Hindlimb muscle (tissue), 1 donor: Measurements from ENCODE around the gene SLC22A13. TPM values are rescaled to one million over a fixed set of nuclear protein-coding genes. Genes with fewer than 3 reads are reported as not detected.
"Not testable (repeated sequence)": the region's sequence is repeated elsewhere in the genome, so short reads cannot be mapped to it uniquely, and the experiment has no call there.

Source experiments
- DNase-seq: peaks from one replicate; pipeline ENCODE4 v3.0.0-alpha.2; 2013
- polyA plus RNA-seq: library from polyadenylated mRNA; unstranded; fragments of 120-200 nt; gene quantifications from one replicate; pipeline ENCODE4 v1.2.1, GENCODE V29; 2013; ENCODE audit not compliant: insufficient read length

Gene SLC22A13
- polyA plus RNA-seq, 1 donor = 0.18 TPM

DNA sequence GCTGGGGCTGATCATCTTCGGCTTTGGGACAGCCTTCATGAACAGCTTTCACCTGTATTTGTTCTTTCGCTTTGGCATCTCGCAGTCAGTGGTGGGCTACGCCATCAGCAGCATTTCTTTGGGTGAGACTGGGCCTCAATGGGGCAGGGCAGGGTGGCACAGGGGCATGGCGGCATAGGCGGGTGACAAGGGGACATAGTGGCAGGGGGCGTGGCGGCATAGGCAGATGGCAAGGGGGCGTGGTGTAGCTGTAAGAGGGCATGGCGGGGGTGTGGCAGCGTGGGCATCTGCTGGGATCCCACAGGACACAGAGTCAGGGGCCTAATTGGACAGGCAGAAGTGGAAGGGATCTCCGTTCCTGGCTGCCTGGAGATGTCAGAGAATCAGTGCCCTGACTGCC lies 42.0 kb downstream of the SLC22A13 start:
- DNase-seq = no peak

DNA sequence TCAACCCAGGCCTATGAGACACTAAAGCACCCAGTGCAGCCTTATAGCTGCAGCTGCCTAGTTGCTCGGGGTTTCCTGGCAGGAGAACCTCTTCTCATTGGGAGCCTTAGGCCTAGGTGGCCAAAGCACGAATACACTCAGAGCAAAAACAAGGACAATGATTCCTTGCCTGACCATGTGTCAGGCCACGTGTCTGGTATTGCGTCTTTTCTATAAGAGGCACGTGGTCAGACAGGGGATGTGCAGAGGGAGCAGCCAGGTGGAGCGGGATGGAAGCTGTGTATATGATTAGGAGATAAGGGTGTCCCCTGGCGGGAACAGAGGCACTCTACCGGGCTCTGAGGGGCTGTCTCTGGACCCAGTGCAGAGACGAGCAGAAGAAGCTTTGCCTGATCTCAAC lies 42.8 kb downstream of the SLC22A13 start:
- DNase-seq = no peak

DNA sequence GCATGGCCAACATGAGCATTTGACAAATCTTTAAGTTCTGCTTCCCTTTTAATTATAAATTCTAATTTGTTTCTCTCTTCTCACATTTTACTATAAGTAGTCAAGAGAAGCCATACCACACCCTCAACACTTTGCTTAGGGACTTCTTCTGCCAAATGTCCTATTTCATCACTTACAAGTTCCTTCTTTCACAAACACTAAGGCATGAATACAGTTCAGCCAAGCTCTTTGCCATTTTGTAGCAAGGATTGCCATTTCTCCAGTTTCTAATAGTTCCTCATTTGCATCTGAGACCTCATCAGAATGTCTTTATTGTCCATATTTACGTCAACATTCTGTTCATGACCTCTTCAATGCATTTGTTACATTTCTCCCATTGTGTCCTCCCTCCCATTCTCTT lies 45.9 kb downstream of the SLC22A13 start:
- no peak for DNase-seq

DNA sequence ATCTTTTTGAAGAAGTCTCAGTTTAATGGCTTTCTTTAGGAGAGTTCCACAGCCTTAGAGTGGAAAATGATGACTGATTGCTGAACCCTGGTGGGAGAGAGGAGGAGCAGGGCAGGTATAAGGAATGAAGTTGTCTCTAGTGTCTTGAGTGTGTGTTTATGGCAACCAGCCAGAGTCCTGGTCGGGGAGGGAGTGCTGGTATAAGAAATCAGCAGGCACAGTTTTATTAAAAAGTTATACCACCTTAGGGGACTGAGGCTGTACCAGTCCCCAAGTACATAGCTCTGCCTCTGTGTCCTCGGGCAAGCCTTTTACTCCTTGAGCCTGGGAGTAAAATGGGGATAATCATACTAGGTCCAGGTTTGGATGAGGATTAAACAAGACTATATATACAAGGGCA lies 46.3 kb downstream of the SLC22A13 start:
- no peak for DNase-seq

DNA sequence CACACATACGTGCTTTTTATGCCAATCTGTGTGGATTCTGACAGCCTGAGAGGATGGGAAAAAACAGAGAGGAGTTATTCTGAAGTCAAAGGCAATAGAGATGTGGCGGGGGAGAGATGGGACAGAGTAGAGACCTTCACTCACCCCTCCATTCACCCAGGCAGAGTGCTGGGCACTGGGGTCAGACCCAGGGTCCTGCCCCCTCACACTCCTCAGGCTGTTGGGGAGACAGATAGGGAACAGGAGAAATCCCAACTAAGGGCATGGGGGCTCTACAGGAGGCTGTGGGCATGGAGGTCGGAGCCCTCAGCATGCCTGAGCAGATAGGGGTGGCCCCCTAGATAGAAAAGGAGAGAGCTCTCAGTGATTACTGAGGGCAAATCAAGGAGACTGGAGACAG lies 46.7 kb downstream of the SLC22A13 start:
- no peak for DNase-seq

DNA sequence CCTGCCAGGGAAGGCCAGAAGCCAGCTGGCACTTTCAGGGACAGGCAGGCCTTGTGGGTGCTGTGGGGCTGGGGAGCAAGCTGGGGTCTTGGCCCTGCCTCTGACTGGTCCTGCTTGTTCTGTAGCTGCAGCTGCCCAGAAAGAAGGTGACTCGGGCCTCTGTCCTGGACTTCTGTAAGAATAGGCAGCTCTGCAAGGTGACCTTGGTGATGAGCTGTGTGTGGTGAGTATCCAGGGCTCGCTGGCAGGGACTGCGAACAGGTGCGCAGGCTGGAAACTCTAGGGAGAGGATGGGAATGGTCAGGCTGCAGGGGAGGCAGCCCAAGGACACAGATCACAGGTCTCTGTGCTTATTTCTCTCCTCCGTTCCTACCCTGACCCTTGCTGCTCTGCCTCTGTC lies 47.7 kb downstream of the SLC22A13 start:
- no peak for DNase-seq

DNA sequence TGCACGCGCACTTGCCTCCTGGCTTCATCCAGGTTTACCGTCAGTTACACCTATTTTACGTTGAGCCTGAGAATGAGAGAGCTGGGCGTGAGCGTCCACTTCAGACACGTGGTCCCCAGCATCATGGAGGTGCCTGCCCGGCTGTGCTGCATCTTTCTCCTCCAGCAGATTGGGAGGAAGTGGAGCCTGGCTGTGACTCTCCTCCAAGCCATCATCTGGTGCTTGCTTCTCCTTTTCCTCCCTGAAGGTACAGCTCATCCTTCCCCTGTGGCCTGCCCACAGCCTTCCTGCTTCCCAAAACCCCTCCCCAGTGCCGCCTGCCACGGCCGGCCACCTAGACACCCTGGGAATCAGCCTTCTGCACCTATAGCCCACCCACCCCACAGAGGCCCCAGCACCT lies 48.1 kb downstream of the SLC22A13 start:
- no peak for DNase-seq

DNA sequence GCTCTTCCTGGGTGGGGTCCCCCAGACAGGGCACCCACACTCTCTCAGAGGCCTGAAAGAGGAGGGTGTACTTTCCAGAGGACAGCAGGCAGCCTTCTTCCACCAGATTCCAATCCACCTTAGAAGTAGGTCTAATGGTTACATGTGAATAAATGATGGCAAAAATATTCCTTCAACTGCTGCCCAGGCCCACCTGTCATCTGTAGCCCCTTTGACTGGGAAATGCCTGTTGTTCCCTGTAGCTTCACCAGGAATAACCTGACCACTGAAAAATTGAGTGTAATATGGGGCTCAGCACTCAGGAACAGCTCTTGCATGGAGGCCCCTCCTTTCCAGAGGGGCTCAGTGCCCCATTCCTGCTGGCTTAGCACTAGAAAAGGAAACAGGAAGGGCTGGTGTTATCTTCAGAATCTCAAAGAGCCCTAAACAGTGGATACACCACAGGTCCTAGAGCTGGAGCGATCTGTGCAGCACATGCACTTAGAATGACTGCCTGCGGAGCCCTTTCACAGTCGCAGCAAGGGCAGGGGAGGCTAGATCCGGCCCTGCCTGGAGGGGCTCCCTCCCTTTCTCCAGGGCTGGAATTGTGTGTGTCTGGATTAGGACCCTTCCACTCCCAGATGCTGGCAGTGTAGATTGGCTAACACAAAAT lies 48.6 kb downstream of the SLC22A13 start:
- no peak for DNase-seq

DNA sequence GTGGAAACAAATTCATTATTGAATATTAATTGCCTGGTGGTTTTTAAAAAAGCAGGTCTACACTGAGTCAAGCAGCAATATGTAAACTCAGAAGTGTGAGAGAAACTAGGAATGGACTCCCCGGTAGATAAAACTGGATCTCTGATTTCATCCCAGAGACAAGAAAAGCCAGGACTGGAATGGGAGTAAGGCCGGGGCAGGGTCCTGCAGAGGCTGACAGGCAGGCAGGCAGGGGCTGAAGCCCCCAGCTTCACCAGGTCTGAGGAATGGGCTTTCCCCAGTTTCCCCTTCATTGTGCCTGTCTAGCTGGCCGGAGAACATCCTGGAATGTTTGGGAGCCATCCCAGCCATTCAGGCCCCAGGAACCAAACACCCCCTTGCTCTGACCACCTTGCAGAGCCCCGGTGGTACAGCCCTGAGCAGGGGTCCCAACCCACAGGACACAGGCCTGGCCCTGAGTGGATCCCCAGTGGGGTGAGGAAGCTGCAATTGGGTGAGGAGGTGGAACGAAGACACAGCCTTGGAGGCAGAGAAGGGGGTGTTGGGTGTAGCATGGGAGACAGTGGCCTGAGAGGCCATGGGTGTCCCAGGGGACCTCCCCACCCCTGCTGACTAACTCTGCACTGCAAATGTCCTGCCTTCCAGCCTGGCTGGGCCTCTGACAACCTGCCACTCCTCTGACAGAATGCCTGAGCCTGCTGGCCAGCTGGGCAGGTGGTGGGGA lies 49.3 kb downstream of the SLC22A13 start:
- DNase-seq = no peak

DNA sequence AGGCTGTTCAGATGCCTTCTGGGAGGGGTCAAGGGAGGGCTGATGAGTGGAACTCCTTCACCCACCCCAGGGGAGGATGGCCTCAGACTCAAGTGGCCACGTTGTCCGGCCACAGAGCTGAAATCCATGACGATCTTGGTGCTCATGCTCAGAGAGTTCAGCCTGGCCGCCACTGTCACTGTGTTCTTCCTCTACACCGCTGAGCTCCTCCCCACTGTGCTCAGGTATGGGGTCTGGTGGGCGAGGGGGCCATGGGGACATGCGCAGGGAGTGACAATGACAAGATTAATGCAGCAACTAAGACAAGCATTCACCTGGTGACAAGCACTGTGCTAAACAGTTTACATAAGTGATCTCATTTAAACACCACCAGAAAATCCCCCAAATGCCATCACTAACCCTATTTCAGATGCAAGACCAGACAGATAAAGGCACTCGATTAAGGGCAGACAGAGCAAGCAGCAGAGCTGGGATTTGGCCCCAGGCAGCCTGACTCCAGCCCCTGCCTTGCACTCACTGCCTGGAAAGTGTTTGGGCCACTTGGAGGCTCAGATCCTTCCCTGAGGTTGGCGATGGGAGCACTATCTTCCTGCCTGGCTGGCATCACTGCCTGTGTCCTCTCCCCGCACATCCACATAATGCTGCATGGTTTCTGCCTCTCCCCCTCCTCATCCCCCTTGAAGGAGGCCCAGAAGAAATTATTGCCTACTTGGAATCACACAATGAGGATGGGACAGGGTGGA lies 50.0 kb downstream of the SLC22A13 start:
- no peak for DNase-seq

DNA sequence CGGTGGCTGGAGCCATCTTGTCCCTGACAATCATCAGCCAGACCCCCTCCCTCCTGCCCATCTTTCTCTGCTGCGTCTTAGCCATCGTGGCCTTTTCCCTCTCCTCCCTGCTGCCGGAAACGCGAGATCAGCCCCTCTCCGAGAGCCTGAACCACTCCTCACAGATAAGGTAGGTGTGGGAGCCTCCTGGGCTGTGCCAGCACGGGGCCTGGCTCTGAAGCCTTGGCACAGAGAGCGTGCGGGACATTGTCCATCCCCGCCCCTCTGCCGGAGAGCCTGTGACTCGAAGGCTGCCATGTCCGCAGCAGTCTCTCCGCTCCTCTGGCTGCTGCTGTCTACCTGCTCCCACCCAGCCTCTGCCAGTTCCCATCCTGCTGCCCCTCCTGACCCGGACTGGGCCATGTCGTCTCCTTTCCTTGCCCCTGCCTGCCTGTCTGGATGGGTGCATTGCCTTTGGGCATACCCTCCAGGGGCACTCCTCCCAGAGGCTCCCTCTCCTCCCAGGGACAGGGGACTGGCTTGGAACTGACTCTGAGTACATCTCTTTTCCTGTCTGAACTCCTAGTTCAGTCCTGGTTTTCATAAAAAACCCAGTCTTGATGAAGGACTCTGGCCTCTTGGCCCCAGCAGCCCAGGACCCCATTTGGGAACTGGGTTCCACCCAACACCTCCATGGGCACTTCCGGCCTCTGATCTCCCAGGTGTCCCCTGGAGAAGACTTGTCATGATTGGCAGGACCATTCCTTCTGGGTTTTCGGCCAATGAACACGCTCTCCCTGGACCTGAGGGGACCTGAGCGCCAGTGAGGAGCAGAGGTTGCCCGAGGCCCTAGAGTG lies 51.0 kb downstream of the SLC22A13 start:
- DNase-seq = no peak

DNA sequence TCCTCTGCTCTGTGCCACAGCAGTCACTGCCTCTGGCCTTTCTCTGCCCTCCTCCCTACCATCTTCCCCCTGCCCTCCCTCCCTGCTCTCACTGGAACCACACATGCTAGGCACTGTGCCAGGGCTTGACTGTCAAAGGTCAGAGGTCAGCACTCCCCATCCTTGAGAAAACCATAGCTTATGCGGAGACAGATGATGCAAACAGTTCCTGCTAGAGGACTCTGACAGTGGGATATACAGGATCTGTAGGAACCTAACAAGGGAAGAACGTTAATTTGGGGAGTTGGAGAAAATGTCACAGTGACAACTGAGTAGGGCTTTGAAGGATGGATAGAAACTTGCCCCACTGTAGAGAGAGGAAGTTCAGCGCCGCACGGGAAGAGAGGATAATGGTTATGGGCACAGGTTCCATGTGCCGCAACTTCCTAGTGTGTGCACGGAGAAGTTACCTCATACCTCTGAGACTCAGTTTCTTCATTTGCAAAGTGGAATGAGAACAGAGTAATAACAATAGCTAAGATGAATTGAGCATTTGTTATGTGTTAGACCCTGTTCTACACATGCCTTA lies 51.7 kb downstream of the SLC22A13 start:
- no peak for DNase-seq

DNA sequence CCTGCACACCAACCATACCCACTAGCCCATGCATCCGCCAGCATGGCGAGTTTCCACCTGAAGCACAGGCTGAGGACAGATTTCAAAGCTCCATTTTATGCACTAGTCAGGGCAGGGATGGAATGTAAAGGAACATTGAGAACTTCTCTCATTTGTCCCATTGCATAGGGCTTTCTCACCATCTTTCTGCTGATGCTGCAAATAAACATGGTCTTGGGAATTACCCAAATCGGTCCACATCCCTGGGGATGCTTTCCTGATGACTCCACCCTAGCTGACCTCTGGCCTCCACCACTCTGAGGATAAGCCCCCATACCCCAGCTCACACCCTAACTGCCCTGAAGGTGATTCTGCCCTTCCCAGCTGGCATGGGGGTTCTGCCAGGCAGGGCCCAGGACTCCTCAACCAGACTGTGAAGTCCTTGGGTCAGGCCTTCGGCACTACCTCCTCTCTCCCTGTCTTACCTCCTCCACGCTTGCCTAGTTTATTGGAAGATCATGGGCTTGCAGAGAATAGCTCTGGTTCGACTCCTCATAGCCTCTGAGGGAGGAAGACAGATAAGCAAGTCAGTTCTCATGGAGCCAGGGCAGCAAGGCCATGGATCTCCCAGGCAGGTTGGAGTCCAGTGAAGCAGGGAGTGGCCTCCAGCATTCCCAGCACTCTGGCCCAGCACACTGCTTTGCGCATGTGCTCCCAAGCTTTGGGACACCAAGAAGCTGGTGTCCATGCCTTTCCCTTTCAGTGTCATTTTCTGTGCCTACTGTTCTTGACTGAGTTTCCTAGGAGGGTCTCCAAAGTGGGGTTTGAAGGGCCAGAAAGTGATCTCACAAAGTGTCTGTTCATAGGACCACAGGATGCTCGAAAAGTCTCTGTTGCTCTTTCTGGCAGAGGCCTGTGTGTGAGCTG lies 53.4 kb downstream of the SLC22A13 start:
- no peak for DNase-seq

DNA sequence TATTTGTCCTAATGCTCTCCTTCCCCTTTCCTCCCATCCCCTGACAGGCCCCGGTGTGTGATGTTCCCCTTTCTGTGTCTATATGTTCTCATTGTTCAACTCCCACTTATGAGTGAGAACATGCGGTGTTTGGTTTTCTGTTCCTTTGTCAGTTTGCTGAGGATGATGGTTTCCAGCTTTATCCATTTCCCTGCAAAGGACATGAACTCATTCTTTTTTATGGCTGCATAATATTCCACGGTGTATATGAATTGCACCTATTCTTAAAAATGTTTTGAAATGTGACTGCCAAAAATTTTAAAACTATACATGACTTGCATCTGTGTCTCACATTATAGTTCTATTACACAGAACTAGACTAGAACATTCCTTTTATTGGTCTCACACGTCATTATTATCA lies 55.0 kb downstream of the SLC22A13 start:
- not testable (repeated sequence) for DNase-seq

DNA sequence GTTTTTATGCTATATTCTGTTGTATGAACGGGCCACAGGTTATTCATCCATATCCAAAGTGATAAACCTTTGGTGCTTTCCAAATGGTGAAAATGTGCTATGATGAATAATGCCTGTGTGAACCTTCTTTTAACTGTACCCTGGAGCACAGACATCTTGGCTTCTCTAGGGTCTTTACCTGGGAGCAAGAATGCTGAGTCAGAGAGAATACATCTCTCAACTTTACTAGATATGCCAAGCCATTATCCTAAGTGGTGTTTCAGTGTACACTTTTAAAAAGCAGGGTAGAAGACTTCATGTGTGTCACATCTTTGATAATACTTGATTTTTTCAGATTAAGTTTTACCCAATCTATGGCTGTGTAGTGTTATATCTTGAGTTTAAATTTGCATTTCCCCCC lies 57.4 kb downstream of the SLC22A13 start:
- no peak for DNase-seq

DNA sequence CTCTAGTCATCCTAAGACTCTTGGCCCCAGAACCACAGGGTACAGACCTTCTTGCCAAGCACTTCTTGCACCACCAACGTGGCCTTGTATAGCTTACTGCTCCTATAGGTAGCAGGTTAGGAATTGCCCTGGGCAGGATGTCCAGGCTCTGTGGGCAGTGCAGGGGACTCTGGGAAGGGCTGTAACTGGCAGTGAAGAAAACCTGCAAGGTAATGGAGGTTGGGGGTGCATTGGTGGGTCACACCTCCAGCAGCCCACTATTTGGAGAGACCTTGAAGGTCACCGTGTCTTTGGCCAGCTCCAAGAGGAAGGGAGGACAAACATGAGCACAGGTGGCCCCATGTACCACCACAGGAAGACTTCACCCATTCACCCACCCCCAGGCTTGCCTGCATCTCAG lies 59.6 kb downstream of the SLC22A13 start:
- DNase-seq = no peak

DNA sequence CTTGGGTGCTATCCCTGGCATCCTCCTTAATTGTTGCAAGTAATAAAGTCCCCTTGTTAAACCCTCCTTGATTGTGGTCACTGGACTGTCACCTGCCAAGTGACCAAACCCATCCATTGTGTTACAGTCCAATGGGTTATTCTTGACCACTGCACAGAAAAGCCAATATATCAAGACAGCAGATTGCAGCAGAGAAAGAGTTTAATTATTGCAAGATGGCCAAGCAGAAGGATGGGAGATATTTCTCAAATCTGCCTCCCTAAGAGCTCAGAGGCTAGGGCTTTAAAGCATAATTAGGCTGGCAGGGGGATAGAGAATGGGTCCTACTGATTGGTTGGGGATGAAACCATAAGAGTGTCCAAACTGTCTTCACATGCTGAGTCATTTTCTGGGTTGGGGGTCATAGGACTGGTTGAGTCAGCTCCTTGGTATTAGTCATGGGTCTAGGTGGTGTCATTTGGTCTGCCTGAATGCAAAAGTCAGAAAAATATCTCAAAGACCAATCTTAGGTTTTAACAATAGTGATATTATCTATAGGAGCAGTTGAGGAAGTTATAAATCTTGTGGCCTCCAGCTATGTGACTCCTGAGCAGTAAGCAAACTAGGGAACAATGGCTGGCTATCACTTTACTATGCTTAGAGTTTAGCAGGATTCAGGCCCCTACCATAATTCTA lies 61.9 kb downstream of the SLC22A13 start:
- no peak for DNase-seq
